A549 (cell line): Measurements from ENCODE around the gene PGLYRP3.
"Not testable (repeated sequence)": the region's sequence is repeated elsewhere in the genome, so short reads cannot be mapped to it uniquely, and the experiment has no call there.

Source experiments
- HEYL ChIP-seq: fragments of 250-450 bp; sonication (Bioruptor Pico); IDR thresholded peaks from 2 replicates; pipeline ENCODE4 v1.8.0; 2021; ENCODE audit warnings: mild to moderate bottlenecking, moderate library complexity
- MAFK ChIP-seq: fragments of 450-650 bp; IDR thresholded peaks from 2 replicates; pipeline ENCODE4 v1.6.1; 2014; ENCODE audit not compliant: partially characterized antibody
- SMC3 ChIP-seq: fragments of >200 bp; sonication (Bioruptor Twin); formaldehyde crosslinking; IDR thresholded peaks from 3 replicates; pipeline ENCODE4 v1.6.1; 2018; ENCODE audit warnings: inconsistent platforms
- TF ChIP-seq, protein P1 (sequence below): fragments of >200 bp; sonication (Bioruptor Twin); formaldehyde crosslinking; IDR thresholded peaks from 3 replicates; pipeline ENCODE4 v1.5.1; 2016

- TF ChIP-seq, protein P1, sequence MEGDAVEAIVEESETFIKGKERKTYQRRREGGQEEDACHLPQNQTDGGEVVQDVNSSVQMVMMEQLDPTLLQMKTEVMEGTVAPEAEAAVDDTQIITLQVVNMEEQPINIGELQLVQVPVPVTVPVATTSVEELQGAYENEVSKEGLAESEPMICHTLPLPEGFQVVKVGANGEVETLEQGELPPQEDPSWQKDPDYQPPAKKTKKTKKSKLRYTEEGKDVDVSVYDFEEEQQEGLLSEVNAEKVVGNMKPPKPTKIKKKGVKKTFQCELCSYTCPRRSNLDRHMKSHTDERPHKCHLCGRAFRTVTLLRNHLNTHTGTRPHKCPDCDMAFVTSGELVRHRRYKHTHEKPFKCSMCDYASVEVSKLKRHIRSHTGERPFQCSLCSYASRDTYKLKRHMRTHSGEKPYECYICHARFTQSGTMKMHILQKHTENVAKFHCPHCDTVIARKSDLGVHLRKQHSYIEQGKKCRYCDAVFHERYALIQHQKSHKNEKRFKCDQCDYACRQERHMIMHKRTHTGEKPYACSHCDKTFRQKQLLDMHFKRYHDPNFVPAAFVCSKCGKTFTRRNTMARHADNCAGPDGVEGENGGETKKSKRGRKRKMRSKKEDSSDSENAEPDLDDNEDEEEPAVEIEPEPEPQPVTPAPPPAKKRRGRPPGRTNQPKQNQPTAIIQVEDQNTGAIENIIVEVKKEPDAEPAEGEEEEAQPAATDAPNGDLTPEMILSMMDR: not testable (repeated sequence)
- TF ChIP-seq MAFK, SMC3, HEYL: not testable (repeated sequence)
Measured at GRCh38 chr1:153314388-153314787, 1.6 kb upstream of the PGLYRP3 start.
